Nephron (organoid): ENCODE data around the gene CPED1.

ENCODE experiments used
- H3K27ac Mint-ChIP-seq, 3 experiments: 2 replicates each; pipeline ENCODE4 v1.8.0; 2020; ENCODE audit warnings: mixed read lengths in 3 of 3, mild to moderate bottlenecking in 2 of 3, moderate library complexity in 1 of 3
- H3K27me3 Mint-ChIP-seq: 2 replicates; pipeline ENCODE4 v1.8.0; 2021; ENCODE audit warnings: low read depth, mild to moderate bottlenecking, moderate library complexity, mixed read lengths
- H3K36me3 Mint-ChIP-seq: 2 replicates; pipeline ENCODE4 v1.8.0; 2020; ENCODE audit warnings: low read depth, mixed read lengths
- H3K4me1 Mint-ChIP-seq: 2 replicates; pipeline ENCODE4 v1.8.0; 2020; ENCODE audit warnings: mixed read lengths
- H3K4me3 Mint-ChIP-seq, 3 experiments: 2 replicates each; pipeline ENCODE4 v1.8.0; 2020; ENCODE audit warnings: mild to moderate bottlenecking in 3 of 3, mixed read lengths in 3 of 3, moderate library complexity in 2 of 3
- H3K9me3 Mint-ChIP-seq: 2 replicates; pipeline ENCODE4 v1.8.0; 2020; ENCODE audit warnings: mixed read lengths
- TF ChIP-seq, protein P1 (sequence below), 3 experiments: fragments of 200-600 bp; sonication (generic); IDR thresholded peaks; one replicate each; pipeline ENCODE4 v1.5.0; 2021; ENCODE audit warnings: antibody characterized with exemption in 3 of 3; ENCODE audit not compliant: unreplicated experiment in 3 of 3

Gene CPED1

GRCh38 chr7:120988591-120989256 lies at the start of gene CPED1:
TSS of gene CPED1 (plus strand) at chr7:120988711. CDS start at chr7:120989622, 911 bp downstream.
- Mint-ChIP-seq H3K27ac (peak within 1 kb of the TSS; percentile 81 to 99 (median 93)), H3K4me3 (peak within 1 kb of the TSS; percentile 88 to 94 (median 90)), H3K9me3 (no peaks in the 10 kb centered on the region), H3K36me3 (peaks cover 3% of the 10 kb centered on the region), H3K27me3 (peaks cover 19% of the 10 kb centered on the region), H3K4me1 (peaks cover 41% of the 10 kb centered on the region)
- TF ChIP-seq, protein P1, sequence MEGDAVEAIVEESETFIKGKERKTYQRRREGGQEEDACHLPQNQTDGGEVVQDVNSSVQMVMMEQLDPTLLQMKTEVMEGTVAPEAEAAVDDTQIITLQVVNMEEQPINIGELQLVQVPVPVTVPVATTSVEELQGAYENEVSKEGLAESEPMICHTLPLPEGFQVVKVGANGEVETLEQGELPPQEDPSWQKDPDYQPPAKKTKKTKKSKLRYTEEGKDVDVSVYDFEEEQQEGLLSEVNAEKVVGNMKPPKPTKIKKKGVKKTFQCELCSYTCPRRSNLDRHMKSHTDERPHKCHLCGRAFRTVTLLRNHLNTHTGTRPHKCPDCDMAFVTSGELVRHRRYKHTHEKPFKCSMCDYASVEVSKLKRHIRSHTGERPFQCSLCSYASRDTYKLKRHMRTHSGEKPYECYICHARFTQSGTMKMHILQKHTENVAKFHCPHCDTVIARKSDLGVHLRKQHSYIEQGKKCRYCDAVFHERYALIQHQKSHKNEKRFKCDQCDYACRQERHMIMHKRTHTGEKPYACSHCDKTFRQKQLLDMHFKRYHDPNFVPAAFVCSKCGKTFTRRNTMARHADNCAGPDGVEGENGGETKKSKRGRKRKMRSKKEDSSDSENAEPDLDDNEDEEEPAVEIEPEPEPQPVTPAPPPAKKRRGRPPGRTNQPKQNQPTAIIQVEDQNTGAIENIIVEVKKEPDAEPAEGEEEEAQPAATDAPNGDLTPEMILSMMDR (IDR thresholded peaks at IDR 0.05; ENCODE audit: unreplicated experiment in 3 of 3) = no peak

GRCh38 chr7:120939345-120939744 lies 49.2 kb upstream of the CPED1 start:
- Mint-ChIP-seq H3K27me3 (no peaks in the 10 kb centered on the region), H3K27ac (no peak overlapping the region), H3K9me3 (no peaks in the 10 kb centered on the region), H3K36me3 (no peaks in the 10 kb centered on the region), H3K4me1 (peaks cover 4% of the 10 kb centered on the region), H3K4me3 (no peak overlapping the region)
- TF ChIP-seq, protein P1 (IDR thresholded peaks at IDR 0.05; ENCODE audit: unreplicated experiment in 3 of 3) = no peak

DNA sequence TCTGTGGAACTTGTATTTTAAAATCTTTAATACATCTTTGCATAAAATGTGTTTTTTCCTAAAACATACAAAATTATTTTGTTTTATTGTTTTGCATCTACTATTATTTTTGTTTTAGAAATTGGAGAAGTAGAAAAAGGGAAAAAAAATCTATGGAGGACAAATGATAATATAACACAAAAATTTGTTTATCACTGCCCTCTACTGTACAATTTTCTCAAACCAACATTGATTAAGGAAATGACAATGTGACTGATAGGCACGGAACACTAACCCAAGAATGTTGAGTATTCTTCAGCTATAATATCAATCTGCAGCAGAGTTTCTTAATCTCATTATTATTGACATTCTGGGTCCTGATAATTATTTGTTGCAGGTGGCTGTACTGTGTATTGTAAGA lies 47.4 kb upstream of the CPED1 start:
- H3K4me1 Mint-ChIP-seq = peaks cover 4% of the 10 kb centered on the region
- no peak overlapping the region for H3K4me3 Mint-ChIP-seq
- no peaks in the 10 kb centered on the region for H3K27me3 Mint-ChIP-seq
- TF ChIP-seq, protein P1 (IDR thresholded peaks at IDR 0.05; ENCODE audit: unreplicated experiment in 3 of 3) = peak; percentile 22 to 52 (median 29)
- no peak overlapping the region for H3K27ac Mint-ChIP-seq
- H3K9me3 Mint-ChIP-seq = no peaks in the 10 kb centered on the region
- no peaks in the 10 kb centered on the region for H3K36me3 Mint-ChIP-seq

- TF ChIP-seq, protein P1 (IDR thresholded peaks at IDR 0.05; ENCODE audit: unreplicated experiment in 3 of 3) = no peak
- Mint-ChIP-seq H3K4me1 (peaks cover 4% of the 10 kb centered on the region), H3K9me3 (no peaks in the 10 kb centered on the region), H3K4me3 (no peak overlapping the region), H3K27me3 (no peaks in the 10 kb centered on the region), H3K27ac (no peak overlapping the region), H3K36me3 (no peaks in the 10 kb centered on the region)
Measured at GRCh38 chr7:120941856-120942255, 46.7 kb upstream of the CPED1 start.

DNA sequence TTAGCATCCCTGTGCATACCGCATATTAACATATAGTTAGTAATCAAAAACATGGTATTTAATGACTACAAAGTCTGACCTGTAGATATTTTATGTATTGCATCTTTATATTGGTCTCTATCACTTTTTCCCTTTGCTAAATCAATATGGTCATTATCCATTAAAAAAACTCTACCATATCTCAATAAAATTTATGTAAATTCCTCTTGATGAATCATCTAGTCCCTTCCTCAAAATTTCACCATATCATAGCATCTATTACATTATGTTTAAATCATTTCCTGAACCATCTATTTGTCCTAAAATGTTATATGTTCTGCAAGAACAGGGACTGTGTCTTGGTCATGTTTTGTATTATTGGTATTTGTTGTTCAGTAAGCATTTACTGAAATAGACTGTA lies 45.6 kb upstream of the CPED1 start:
- Mint-ChIP-seq H3K4me1 (peaks cover 4% of the 10 kb centered on the region), H3K27me3 (no peaks in the 10 kb centered on the region)

More for the DNA sequence above, 45.6 kb upstream of the CPED1 start:
- Mint-ChIP-seq H3K4me3 (no peak overlapping the region), H3K9me3 (no peaks in the 10 kb centered on the region), H3K27ac (no peak overlapping the region), H3K36me3 (no peaks in the 10 kb centered on the region)
- TF ChIP-seq, protein P1 (IDR thresholded peaks at IDR 0.05; ENCODE audit: unreplicated experiment in 3 of 3) = no peak
